WTC11 (cell line): ENCODE measurements around the gene PPP1R15B. TPM values are rescaled to one million over a fixed set of nuclear protein-coding genes. Genes with fewer than 3 reads are reported as not detected.
A peak's percentile ranks its signal among the peaks of the same experiment; 100 is the strongest.

ENCODE experiments used
- ATAC-seq: fragments of 200-7000 bp; cut with Tn5 transposase; 2 replicates; pipeline ENCODE4 v1.10.0; 2021; ENCODE audit warnings: mild to moderate bottlenecking, moderate library complexity
- CTCF ChIA-PET: fragments of 300-600 bp; sonication (Branson Sonifier 250); formaldehyde crosslinking; loops from one replicate; lab custom pipeline; 2021; ENCODE audit warnings: antibody characterized with exemption; lab: Charles Lee
- POLR2A ChIA-PET: fragments of 350-600 bp; sonication (Branson Sonifier 250); formaldehyde crosslinking; loops from one replicate; lab custom pipeline; 2021; ENCODE audit warnings: antibody characterized with exemption; lab: Charles Lee
- DNase-seq: peaks from one replicate; pipeline ENCODE4 v3.0.0; 2021; ENCODE audit warnings: low spot score
- H3K27ac Mint-ChIP-seq: 2 replicates; pipeline ENCODE4 v1.8.0; 2021; ENCODE audit warnings: mixed read lengths
- H3K27me3 Mint-ChIP-seq: 2 replicates; pipeline ENCODE4 v1.8.0; 2021; ENCODE audit warnings: low read depth, mild to moderate bottlenecking, moderate library complexity, mixed read lengths
- H3K36me3 Mint-ChIP-seq: 2 replicates; pipeline ENCODE4 v1.8.0; 2021; ENCODE audit warnings: mixed read lengths
- H3K4me1 Mint-ChIP-seq: 2 replicates; pipeline ENCODE4 v1.8.0; 2022; ENCODE audit warnings: mixed read lengths
- H3K4me3 Mint-ChIP-seq: 2 replicates; pipeline ENCODE4 v1.8.0; 2021; ENCODE audit warnings: mild to moderate bottlenecking, moderate library complexity, mixed read lengths
- H3K9me3 Mint-ChIP-seq: 2 replicates; pipeline ENCODE4 v1.8.0; 2021; ENCODE audit warnings: mixed read lengths
- AFF4 ChIP-seq: sonication (generic); formaldehyde crosslinking; IDR thresholded peaks from 2 replicates; pipeline ENCODE4 v1.8.1; 2023; ENCODE audit warnings: mild to moderate bottlenecking, missing genetic modification reagents, borderline replicate concordance
- ATF3 ChIP-seq: sonication (generic); formaldehyde crosslinking; conservative IDR thresholded peaks from 2 replicates; pipeline ENCODE4 v1.8.1; 2022; ENCODE audit warnings: mild to moderate bottlenecking, missing genetic modification reagents
- ATF6 ChIP-seq: sonication (generic); formaldehyde crosslinking; IDR thresholded peaks from 2 replicates; pipeline ENCODE4 v1.8.1; 2023; ENCODE audit warnings: mild to moderate bottlenecking, missing genetic modification reagents
- CREM ChIP-seq: sonication (generic); formaldehyde crosslinking; IDR thresholded peaks from 2 replicates; pipeline ENCODE4 v1.8.1; 2022; ENCODE audit warnings: mild to moderate bottlenecking, missing genetic modification reagents, moderate library complexity
- EMX1 ChIP-seq: fragments of 250-450 bp; sonication (Bioruptor Pico); IDR thresholded peaks from 2 replicates; pipeline ENCODE4 v1.8.0; 2021; ENCODE audit warnings: mild to moderate bottlenecking
- ESRRA ChIP-seq: sonication (generic); formaldehyde crosslinking; IDR thresholded peaks from 2 replicates; pipeline ENCODE4 v1.8.1; 2022; ENCODE audit warnings: mild to moderate bottlenecking, missing genetic modification reagents, borderline replicate concordance
- ETV6 ChIP-seq: sonication (generic); formaldehyde crosslinking; IDR thresholded peaks from 2 replicates; pipeline ENCODE4 v1.8.1; 2022; ENCODE audit warnings: mild to moderate bottlenecking, missing genetic modification reagents
- FOXK1 ChIP-seq: sonication (generic); formaldehyde crosslinking; IDR thresholded peaks from 2 replicates; pipeline ENCODE4 v1.8.0; 2022; ENCODE audit warnings: mild to moderate bottlenecking, moderate library complexity, missing genetic modification reagents
- GTF2I ChIP-seq: fragments of 250-450 bp; sonication (Bioruptor Pico); conservative IDR thresholded peaks from 2 replicates; pipeline ENCODE4 v1.4.0; 2021; ENCODE audit warnings: mild to moderate bottlenecking
- MLX ChIP-seq: sonication (generic); formaldehyde crosslinking; IDR thresholded peaks from 2 replicates; pipeline ENCODE4 v1.8.1; 2023; ENCODE audit warnings: mild to moderate bottlenecking, missing genetic modification reagents, moderate library complexity
- OVOL2 ChIP-seq: fragments of 250-450 bp; sonication (Bioruptor Pico); IDR thresholded peaks from 2 replicates; pipeline ENCODE4 v1.9.0; 2021; ENCODE audit warnings: mild to moderate bottlenecking, borderline replicate concordance
- RELA ChIP-seq: sonication (generic); formaldehyde crosslinking; IDR thresholded peaks from 2 replicates; pipeline ENCODE4 v1.8.1; 2022; ENCODE audit warnings: missing genetic modification reagents, mild to moderate bottlenecking, borderline replicate concordance
- SOX15 ChIP-seq: fragments of 250-450 bp; sonication (Bioruptor Pico); IDR thresholded peaks from 2 replicates; pipeline ENCODE4 v1.9.0; 2021; ENCODE audit warnings: mild to moderate bottlenecking
- ZBTB21 ChIP-seq: sonication (generic); formaldehyde crosslinking; IDR thresholded peaks from 2 replicates; pipeline ENCODE4 v1.8.1; 2023; ENCODE audit warnings: mild to moderate bottlenecking, missing genetic modification reagents, borderline replicate concordance
- ZNF219 ChIP-seq: sonication (generic); formaldehyde crosslinking; IDR thresholded peaks from 2 replicates; pipeline ENCODE4 v1.8.0; 2023; ENCODE audit warnings: missing genetic modification reagents, mild to moderate bottlenecking, borderline replicate concordance
- ZNF232 ChIP-seq: sonication (generic); formaldehyde crosslinking; IDR thresholded peaks from 2 replicates; pipeline ENCODE4 v1.8.0; 2022; ENCODE audit warnings: mild to moderate bottlenecking, missing genetic modification reagents
- ZNF317 ChIP-seq: sonication (generic); formaldehyde crosslinking; IDR thresholded peaks from 2 replicates; pipeline ENCODE4 v1.8.1; 2023; ENCODE audit warnings: low read depth, mild to moderate bottlenecking, moderate library complexity, missing genetic modification reagents, borderline replicate concordance
- ZNF396 ChIP-seq: fragments of 250-450 bp; sonication (Bioruptor Pico); IDR thresholded peaks from 2 replicates; pipeline ENCODE4 v1.8.0; 2021; ENCODE audit warnings: mild to moderate bottlenecking, moderate library complexity, borderline replicate concordance
- ZNF512 ChIP-seq: sonication (generic); formaldehyde crosslinking; IDR thresholded peaks from 2 replicates; pipeline ENCODE4 v1.8.1; 2022; ENCODE audit warnings: missing genetic modification reagents, borderline replicate concordance
- ZNF532 ChIP-seq: fragments of 250-450 bp; sonication (Bioruptor Pico); IDR thresholded peaks from 2 replicates; pipeline ENCODE4 v1.9.0; 2021; ENCODE audit warnings: mild to moderate bottlenecking, borderline replicate concordance
- total RNA-seq: library from RNA; stranded (reverse); gene quantifications from 3 replicates; pipeline ENCODE4 v1.2.3, GENCODE V29; 2021

The PPP1R15B gene
- total RNA-seq, 1 experiment from 2014 or later: 47.7 TPM

- Mint-ChIP-seq H3K4me3 (peak overlapping the region; percentile 50), H3K27ac (peak overlapping the region; percentile 96)
- no peak for DNase-seq
- CTCF ChIA-PET: interaction anchor here (0.8 to 1.7 kb wide), 4 partner anchors 15 to 103 kb away, joined by 3 to 9 read pairs (median 4); partner anchors contain the start of gene MDM4
- TF ChIP-seq ZNF317 (CRISPR knock-in tag) (no peak), GTF2I (no peak), ZBTB21 (no peak), ZNF532 (CRISPR knock-in tag) (no peak), ESRRA (no peak), EMX1 (CRISPR knock-in tag) (no peak), CREM (no peak)
- TF ChIP-seq, all 79 proteins: peak for 0
- H3K36me3 Mint-ChIP-seq: peaks cover 23% of the 10 kb centered on the region
- POLR2A ChIA-PET: interaction anchor here (1.0 kb wide), 1 partner anchor 94 kb away, joined by 3 read pairs; no protein-coding TSS in a partner anchor
- no peaks in the 10 kb centered on the region for H3K9me3 Mint-ChIP-seq
- peaks cover 14% of the 10 kb centered on the region for H3K4me1 Mint-ChIP-seq
- ATAC-seq: no peak
- H3K27me3 Mint-ChIP-seq: no peaks in the 10 kb centered on the region
Measured at GRCh38 chr1:204413170-204413535, 1.5 kb upstream of the PPP1R15B start.

- CTCF ChIA-PET: interaction anchor here (0.6 to 4.9 kb wide), 6 partner anchors 12 to 248 kb away, joined by 3 to 47 read pairs (median 4); no protein-coding TSS in a partner anchor
- H3K9me3 Mint-ChIP-seq: no peaks in the 10 kb centered on the region
- no peak for TF ChIP-seq SOX15
- no peak for TF ChIP-seq RELA (CRISPR knock-in tag)
- TF ChIP-seq ZNF512 (CRISPR knock-in tag): no peak
- TF ChIP-seq ZNF396: no peak
- TF ChIP-seq ZNF219: no peak
- TF ChIP-seq ATF3: no peak
- no peak for TF ChIP-seq ETV6 (CRISPR knock-in tag)
- no peak for TF ChIP-seq MLX (CRISPR knock-in tag)
- TF ChIP-seq ATF6: no peak
- no peak for TF ChIP-seq FOXK1
- TF ChIP-seq ZNF232 (CRISPR knock-in tag): no peak
- no peak for TF ChIP-seq OVOL2 (CRISPR knock-in tag)
- no peak for TF ChIP-seq AFF4
Measured at GRCh38 chr1:204410688-204411450, 748 bp downstream of the PPP1R15B start.

More at GRCh38 chr1:204410688-204411450, 748 bp downstream of the PPP1R15B start:
- Mint-ChIP-seq H3K4me1 (peaks cover 12% of the 10 kb centered on the region), H3K4me3 (peak overlapping the region; percentile 100), H3K27me3 (no peaks in the 10 kb centered on the region), H3K27ac (peak overlapping the region; percentile 100), H3K36me3 (peaks cover 33% of the 10 kb centered on the region)
- ATAC-seq (peak; percentile 19), DNase-seq (peak; percentile 42)
- POLR2A ChIA-PET: interaction anchor here (0.6 to 1.2 kb wide), 6 partner anchors 12 to 331 kb away, joined by 3 to 4 read pairs (median 3); partner anchors contain the start of gene MDM4
